HepG2 (cell line): Measurements from ENCODE around the gene NCLN.

Experiments used
- ELF4 ChIP-seq: sonication (generic); formaldehyde crosslinking; IDR thresholded peaks from 2 replicates; pipeline ENCODE4 v1.5.0; 2020; ENCODE audit warnings: missing genetic modification reagents, mild to moderate bottlenecking, moderate library complexity, borderline replicate concordance
- NR2C2 ChIP-seq: sonication (generic); formaldehyde crosslinking; IDR thresholded peaks from 2 replicates; pipeline ENCODE4 v1.4.0; 2020; ENCODE audit warnings: missing genetic modification reagents, mild to moderate bottlenecking, moderate library complexity, borderline replicate concordance
- TAF1 ChIP-seq: sonication (generic); formaldehyde crosslinking; IDR thresholded peaks from 2 replicates; pipeline ENCODE4 v1.4.0; 2020; ENCODE audit warnings: missing genetic modification reagents
- ZBTB20 ChIP-seq: sonication (generic); formaldehyde crosslinking; IDR thresholded peaks from 2 replicates; pipeline ENCODE4 v1.8.1; 2023; ENCODE audit warnings: missing genetic modification reagents, low read depth, mild to moderate bottlenecking, borderline replicate concordance
- ZBTB49 ChIP-seq: sonication (generic); formaldehyde crosslinking; IDR thresholded peaks from 2 replicates; pipeline ENCODE4 v1.4.0; 2020; ENCODE audit warnings: missing genetic modification reagents, borderline replicate concordance
- ZNF431 ChIP-seq: sonication (generic); formaldehyde crosslinking; IDR thresholded peaks from 2 replicates; pipeline ENCODE4 v1.9.0; 2022; ENCODE audit warnings: missing genetic modification reagents, low read depth, mild to moderate bottlenecking, borderline replicate concordance
- ZNF512 ChIP-seq: sonication (generic); formaldehyde crosslinking; IDR thresholded peaks from 2 replicates; pipeline ENCODE4 v1.4.0; 2020; ENCODE audit warnings: mild to moderate bottlenecking, missing genetic modification reagents

GRCh38 chr19:3176715-3177501, 8.8 kb upstream of the NCLN start:
- no peak for TF ChIP-seq TAF1 (CRISPR knock-in tag)
- TF ChIP-seq ELF4 (CRISPR knock-in tag), result no peak
- no peak for TF ChIP-seq ZBTB20 (CRISPR knock-in tag)
- TF ChIP-seq ZBTB49 (CRISPR knock-in tag), result no peak
- TF ChIP-seq NR2C2 (CRISPR knock-in tag), result no peak
- no peak for TF ChIP-seq ZNF512 (CRISPR knock-in tag)
- no peak for TF ChIP-seq ZNF431 (CRISPR knock-in tag)
